T1000 (cell line): ENCODE results near the gene SYNPR.
"Not testable (repeated sequence)": the region's sequence is repeated elsewhere in the genome, so short reads cannot be mapped to it uniquely, and the experiment has no call there.

Source experiments
- DNase-seq: peaks from one replicate; lab custom pipeline; 2025; ENCODE audit warnings: mixed read lengths; lab: John Stamatoyannopoulos, UW

The SYNPR gene

DNA sequence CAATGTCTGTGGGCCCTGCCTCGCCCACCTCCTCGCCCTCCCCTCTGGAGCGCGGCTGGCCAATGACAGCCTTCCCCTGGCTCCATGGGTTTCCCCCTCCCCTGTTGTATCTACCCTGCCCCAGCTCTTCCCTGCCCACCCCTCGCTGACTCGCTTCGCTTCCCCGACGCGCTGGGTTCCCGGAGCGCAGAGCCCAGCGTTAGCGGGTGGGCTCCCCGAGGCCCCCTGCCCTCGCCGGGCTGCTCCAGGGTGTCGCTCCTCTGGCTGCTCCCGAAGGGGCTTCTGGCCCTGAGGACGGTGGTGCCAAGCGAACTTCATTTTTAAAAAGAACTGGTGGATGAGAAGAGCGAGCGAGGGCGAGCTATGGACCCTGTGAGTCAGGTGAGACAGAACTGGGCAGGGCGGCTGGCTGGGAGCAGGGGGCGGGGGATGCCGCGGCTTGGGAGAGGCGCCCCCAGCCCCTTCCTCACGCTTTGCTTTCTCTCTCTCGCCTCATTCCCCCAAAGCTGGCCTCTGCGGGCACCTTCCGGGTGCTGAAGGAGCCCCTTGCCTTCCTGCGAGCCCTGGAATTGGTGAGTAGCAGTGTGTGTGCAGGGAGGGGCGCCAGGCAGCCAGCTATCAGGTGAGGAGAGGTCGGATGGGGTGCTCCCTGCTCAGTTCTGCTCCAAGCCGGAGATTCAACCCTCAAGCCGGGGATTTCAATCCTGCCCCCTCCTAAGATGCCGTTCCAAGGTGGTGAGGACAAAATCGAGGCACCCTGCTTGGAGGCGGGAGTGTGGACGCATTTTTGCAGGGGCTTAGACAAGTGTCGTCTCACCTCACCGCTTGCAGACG, at the start of gene SYNPR:
SYNPR (plus strand) TSS at position 138 of the 834 bp plus-strand sequence.
- no peak for DNase-seq

DNA sequence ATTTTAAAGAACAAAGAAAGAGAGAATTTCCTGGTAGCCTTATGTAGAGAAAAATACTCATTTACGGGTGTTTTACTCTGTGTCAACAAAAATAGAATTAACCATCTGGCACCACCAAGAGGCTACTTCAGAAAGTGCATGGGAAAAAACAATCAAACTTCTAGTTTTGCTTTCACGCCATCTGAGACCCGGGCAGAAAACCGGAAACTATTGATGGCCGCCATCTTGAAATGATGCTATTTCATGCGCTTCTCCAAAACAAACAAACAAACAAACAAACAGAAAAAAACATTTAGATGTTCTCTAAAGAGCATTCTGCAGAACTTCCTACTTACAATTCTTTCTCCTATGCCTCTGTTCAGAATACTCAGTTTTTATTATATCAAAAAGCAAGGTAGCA, 49.4 kb upstream of the SYNPR start:
- no peak for DNase-seq

DNA sequence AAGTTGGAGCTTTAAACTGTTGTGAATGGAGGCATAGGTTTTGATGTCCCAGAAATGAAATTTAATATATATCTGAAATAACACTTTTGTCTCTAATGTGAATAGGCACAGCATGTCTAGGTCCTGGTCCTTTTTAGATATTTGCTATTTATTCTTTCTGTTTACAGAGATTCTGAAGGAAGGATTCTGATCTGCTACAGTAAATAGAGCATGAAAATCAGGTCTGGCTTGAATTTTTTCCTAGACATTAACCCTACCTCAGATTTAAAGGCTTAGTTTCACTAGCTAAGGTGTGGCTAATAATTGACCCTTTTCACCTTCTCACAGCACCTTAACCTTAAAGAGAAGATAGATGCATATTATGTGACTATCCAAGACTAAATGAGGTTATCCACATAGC, 48.0 kb upstream of the SYNPR start:
- DNase-seq = no peak

DNA sequence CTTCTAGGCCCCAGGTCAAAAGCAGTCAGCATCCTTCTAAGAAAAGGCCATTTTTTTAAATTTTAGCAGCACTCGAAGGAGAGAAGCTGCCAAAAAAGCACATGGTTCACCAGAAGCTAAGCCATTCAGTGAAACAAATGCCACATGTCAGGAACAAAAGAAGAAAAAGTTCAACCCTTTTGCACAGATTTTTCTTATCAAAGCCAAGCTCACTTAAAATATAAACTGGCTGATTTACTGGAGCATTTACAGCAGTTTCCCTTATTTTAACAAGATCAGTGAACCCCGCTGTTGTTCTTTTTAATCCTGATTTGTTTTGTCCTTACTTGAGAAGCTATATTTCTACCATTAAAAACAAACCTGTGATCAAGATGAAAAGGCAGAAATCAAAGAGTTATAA, 46.5 kb upstream of the SYNPR start:
- no peak for DNase-seq

DNA sequence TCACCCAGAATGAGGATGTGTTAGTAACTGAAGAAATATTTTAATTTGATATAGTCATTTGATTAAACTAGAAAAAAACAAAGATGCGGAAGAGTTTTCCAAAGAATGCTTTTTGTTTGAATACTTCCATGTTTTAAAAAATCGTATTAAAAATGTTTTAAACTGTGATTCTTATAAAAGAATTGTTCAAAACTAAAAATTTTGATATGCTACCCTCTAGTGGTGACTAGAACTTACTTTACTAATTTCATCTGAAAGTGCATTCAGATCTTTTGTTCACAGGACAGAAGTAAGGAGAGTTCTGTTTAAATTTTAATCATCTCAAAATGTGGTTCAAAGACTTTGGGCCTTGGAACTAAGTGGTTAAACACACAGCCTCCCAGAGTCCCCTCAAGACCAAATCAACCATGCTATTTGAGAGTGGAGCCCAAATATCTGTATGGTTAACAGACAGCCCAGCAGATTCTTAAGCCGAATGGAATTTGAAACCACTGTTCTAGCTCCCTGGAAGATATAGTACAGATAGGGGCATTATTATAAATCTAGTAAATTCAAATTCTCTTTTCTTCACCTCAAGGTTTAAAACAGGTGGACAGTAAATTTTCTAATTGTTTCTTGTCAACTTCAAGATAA, 45.2 kb upstream of the SYNPR start:
- no peak for DNase-seq

DNA sequence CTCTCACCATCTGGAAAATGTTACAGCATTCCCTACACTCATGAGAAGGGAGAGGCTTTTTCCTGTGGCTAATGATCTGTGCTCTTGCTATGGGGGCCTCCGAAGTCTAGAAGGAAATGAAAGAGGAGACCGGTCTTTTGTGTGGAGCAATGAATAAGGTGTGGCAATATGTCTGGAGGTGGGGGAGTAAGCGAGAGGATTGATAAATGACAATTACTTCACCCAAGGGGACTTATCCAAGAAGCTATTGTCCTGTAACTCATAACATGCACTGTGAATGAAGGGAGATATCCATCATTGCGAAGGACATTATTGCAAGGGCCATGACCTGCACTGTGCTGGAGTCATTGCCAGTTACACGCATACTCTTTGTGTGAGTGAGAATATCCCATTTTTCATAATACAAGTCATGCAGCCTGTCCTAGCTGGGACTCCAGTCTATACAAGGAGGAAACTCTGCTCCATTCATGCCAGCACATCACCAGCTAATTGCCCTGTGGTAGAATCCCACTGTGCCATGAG, 37.7 kb upstream of the SYNPR start:
- DNase-seq = no peak

DNA sequence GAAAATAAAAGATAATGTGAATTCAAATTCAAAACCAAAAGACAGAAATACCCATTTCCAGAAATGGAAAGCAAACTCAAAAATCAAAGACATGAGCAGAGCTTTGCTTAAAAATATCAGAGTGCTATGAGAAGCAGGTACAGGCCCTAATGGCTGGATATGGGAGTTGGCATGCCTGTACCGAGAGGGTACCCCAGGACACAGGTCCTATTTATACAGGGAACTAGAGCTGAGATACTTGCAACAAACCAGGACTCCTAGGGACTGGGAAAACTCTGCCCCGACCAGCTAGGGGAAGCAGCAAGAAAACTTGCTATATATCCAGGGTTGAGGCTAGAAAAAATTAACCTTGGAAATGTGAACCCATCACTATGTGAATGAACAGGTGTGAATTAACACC, 36.0 kb upstream of the SYNPR start:
- no peak for DNase-seq

DNA sequence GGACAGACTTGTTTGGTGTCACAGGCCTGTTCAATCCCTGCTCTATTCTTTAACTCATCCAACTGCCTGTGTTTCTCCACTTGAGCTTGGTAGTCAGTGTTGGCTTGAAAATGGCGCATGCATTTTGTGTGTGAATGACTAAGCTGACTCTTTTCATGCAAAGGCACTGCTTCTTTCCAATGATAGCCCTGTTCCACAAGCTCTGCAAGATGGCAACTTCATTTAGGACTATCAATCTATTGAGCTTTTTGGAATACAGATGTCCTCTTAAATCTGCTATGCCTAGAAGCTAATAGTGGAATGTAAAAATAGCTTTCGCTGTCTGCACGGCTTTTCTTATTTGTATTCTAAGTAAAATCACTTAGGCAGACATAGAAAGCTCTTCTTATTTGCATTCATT, 33.6 kb upstream of the SYNPR start:
- no peak for DNase-seq

DNA sequence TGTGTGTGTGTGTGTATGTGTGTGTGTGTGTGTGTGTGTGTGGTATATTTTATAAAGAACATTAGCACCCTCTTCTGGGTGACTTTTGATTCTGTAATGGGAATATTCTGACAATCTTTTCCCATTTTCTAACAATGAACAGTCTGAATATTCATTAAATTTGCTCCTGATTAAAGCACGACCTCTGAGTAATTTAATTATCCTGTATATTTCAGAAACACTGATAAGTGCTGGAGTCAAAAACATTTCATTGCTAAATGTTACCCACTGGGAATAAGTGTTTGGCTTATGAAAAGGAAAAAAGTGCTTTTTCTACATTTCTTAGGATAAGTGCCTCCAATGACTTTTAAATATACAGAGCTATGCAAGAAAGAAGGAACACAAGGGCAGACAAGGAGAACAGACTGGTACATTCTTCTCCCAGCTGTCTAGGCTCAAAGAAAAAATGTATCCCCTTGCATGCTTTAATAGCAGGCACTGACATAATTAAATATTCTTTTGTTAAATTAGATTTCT, 32.3 kb upstream of the SYNPR start:
- DNase-seq = no peak

DNA sequence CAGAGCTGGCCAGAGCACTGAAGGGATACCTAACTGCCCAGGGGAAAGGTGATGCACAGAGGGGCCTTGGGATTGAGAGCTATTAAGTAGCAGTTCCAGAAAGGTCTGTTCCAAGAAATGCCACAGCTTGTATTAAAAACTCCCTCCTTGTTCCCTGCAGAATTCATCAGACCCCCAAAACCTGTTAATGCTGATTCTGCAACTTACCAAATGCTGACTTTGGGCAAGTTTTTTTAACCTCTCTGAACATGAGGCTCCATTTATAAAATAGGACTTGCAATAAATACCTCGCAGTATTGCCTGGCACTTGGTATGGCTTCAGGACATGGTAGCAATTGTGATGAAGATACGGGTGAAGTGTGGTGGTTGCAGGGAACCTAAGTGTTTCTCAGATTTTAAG, 30.1 kb upstream of the SYNPR start:
- DNase-seq = no peak

DNA sequence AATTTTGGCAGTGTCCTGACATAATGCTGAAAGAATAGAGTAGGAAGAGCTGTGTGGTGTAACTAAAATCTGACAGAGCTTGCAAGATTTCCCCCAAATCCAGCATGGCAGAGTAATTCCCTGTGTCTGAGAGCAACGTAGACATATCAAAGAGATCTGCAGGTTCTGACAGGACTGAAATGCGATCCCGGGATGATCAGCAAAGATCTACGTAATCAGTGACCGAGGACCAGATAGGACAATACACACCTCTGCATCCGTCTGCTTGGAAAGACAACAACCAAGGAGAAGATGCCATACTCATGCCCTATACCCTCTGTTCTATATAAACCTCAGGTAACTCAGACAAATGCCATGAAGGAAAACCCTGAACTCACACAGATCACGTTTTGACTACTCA, 26.6 kb upstream of the SYNPR start:
- DNase-seq = no peak

DNA sequence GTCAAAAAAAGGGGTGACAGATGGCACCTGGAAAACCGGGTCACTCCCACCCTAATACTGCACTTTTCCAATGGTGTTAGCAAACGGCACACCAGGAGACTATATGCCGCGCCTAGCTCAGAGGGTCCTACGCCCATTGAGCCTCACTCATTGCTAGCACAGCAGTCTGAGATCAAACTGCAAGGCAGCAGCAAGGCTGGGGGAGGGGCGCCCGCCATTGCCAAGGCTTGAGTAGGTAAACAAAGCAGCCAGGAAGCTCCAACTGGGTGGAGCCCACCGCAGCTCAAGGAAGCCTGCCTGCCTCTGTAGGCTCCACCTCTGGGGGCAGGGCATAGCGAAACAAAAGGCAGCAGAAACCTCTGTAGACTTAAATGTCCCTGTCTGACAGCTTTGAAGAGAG, 22.3 kb upstream of the SYNPR start:
- not testable (repeated sequence) for DNase-seq

DNA sequence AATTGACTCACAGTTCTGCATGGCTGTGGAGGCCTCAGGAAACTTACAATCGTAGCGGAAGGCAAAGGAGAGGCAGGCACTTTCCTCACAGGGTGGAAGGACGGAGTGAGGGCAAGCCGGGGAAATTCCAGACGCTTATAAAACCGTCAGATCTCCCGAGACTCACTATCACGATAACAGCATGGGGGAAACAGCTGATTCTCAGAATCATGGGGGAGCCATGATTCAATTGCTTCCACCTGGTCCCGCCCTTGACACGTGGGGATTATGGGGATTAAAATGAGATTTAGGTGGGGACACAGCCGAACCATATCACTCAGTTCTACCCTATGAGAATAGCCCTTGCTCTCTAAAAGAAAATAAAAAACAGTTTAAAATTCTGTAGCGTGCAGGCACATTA, 13.4 kb upstream of the SYNPR start:
- DNase-seq = no peak

DNA sequence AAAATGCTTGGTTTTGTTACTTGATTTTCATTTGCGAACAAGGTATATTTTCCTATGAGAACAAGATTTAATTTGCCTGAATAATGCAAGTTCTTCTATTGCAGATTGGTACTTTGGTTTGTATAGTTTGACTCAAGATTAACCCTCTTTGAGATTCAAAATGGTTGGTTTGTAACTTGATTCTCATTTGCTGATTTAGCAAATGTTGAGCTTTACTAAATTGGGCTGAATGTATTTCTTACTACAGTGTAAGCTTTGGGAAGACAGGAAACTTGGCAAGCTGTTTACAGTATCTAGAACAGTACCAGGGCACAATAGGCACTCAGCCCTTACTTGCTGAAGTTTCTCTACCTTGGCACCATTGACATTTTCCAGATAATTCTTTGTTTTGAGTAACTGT, 3.7 kb upstream of the SYNPR start:
- DNase-seq = no peak

DNA sequence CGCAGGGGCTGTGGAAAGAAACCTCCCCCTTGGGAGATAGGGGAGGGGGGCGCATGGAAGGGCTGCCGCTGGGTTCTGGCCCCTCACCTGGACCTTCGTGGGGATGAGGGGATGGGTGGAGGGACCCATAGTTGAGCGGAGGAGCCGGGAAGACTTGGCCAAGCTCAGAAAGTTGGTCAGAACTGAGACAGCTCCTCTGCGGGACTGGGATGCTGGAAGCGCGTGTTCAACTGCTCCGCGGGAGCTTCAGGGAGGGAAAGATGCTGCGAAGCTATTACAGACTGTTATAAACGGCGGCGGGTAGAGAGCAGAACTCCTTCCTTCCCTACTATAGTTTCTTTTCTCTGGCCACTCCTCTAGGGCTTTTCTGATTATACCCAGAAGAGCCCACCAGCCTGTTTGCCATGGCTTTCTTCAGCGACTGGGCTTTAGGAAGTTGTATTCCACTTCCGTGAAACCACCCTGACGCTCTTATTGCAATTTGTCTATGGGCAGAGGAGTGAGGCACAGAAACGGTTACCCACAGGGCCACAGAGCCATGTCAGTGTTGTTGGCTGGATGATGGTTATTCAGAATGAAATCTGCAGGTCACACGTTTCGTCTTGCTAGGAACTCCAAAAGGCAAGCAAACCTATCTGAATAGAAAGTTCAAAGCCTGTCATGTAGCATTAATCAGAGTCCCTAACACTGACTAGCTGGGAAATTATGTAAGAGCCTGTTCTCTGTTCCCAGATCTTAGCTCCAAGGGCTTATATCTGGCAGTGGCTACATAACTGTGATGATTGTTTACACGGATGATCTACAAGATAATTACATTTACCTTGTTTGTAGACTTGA, 1.1 kb downstream of the SYNPR start:
- no peak for DNase-seq

DNA sequence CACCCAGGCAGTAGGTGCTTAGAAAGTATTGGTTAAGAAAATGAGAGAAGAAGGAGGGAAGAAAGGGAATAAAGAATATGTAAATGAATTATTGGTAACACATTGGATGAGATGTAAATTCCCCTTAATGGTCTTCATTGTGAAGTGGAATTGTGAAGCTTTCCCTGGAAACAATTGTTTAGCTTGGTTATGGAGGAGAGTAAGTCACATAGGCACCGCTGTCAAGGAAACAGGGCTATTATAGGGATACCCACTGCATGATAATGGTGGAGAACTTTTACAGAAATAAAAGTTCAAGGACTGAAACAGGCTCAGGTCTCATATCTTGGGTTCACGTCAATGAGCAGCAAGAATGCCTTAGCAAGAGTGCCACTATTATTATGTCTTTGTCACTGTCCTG, 9.5 kb downstream of the SYNPR start:
- no peak for DNase-seq

DNA sequence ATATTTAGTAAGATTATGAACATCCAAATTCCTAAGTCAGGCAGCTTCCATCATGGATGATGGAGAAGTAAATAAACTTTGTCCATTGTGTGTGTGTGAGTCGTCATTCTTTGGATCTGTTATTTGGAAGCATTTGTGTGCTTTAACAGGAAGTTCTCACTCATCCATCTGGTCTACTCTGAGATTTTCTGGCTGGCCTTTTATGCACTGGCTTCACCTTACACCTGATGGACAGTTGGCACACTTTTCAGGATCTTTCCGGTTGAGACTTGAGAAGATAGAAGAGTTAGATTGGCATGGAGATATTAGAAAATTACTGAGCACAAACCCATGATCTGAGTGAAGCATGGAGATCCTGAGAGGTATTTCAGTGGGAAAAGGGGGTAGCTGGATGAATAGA, 12.6 kb downstream of the SYNPR start:
- no peak for DNase-seq

DNA sequence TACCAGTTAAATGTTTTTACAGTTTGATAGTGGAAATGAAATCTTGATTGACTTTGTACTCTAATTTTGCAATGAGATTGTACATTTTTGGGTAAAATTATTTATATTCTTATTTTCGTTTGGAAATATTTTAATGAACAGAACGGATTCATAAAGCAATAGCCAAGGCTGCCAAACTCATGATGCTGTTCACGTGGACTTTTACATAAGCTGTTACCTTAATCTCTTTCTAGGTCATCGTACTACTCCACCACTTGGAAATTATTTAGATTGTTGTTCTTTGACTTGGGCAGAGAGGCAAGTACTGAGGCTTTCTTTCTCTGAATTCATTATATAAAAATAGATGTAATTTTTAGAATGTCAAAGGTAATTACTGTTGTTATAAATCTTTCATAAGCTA, 16.2 kb downstream of the SYNPR start:
- DNase-seq = no peak

DNA sequence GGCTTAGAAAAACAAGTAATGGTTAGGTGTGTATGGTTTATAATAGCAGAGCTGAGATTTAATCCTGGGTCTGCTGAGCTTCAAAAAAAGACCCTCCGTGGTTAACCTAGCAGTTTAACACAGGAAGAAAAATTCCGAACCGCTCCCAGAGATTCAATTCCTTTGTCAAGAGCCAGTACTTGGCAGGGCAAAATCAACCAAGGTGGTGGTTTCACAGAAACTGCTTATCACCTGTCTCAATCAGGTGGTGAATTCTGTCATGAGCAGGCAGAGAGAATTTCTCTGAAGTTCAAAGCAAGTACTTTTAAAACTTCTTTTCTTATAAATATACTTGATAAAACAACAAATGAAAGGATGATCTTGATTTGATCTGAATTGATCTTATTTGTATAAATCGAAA, 17.2 kb downstream of the SYNPR start:
- DNase-seq = no peak

DNA sequence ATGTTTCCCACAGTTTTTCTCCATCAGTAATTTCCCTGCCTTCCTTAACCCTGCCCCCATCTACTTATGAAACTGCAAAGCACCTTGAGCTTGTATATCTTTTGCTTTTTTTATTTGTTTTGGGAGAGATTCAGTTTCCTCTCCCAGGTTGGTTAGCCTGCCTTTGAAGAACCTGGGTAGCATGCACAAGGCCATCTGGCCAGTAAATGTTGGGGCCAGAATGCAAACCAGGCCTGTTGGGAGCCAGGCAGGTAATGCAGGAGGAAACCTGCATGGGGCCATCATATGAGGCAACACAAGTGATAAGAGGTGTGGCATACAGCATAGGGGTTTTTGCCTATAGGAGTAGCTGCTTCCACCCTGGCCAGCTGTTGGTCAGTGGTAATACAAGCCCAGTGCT, 17.7 kb downstream of the SYNPR start:
- DNase-seq = no peak

DNA sequence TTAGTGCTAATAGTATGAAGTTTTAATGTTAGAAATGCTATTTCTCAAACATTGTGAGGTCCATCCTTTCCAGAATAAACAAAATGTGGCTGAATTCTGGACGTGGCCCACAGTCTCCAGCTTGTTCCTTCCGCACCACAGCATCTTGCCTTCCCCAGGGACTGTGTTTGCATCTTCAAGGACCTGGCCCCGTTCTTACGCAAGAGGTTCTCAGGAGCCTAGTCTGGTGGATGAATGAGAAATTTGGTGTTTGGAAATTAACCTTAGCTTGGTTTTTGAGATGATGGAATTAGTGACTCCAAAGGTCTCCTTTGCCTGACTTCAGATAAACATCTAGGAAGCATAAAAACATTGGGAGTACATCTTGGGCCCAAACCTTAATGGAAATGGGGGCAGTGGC, 18.1 kb downstream of the SYNPR start:
- DNase-seq = no peak

DNA sequence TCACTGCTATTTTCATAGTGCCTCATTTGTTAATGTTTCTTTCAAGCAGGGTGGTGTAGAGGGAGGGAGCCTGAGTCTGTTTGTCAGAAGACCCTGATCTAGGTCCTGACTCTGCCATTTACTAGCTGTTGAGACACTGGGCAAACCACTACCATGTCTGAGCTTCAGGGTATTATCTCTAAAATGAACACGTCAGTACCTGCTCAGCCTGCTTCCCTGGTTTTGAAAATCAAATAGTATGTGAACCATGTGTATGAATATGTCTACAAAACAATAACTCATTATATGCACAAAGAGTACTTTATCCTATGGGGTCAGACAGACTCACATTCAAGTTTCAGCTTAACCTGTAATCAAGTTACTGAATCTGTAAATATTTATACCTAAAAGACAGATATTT, 25.1 kb downstream of the SYNPR start:
- no peak for DNase-seq
